Keratinocyte (primary cell): ENCODE measurements around the gene UQCRC1.

Experiments
- EZH2 ChIP-seq: IDR thresholded peaks from one replicate; pipeline ENCODE4 v1.6.1; 2012; ENCODE audit warnings: inconsistent platforms, mild to moderate bottlenecking, low read length, moderate library complexity
- TF ChIP-seq, protein P1 (sequence below), 3 experiments: IDR thresholded peaks in 1 of 3; conservative IDR thresholded peaks in 1 of 3; optimal IDR thresholded peaks in 1 of 3; 2 replicates in 2 of 3; 3 replicates in 1 of 3; pipeline versions ENCODE3 to v1.5.1; 2011; ENCODE audit warnings: low read length in 3 of 3, mild to moderate bottlenecking in 3 of 3, moderate library complexity in 2 of 3, control low read depth in 1 of 3, inconsistent platforms in 1 of 3; ENCODE audit not compliant: insufficient read depth in 2 of 3; ENCODE audit errors: extremely low read depth in 1 of 3

DNA sequence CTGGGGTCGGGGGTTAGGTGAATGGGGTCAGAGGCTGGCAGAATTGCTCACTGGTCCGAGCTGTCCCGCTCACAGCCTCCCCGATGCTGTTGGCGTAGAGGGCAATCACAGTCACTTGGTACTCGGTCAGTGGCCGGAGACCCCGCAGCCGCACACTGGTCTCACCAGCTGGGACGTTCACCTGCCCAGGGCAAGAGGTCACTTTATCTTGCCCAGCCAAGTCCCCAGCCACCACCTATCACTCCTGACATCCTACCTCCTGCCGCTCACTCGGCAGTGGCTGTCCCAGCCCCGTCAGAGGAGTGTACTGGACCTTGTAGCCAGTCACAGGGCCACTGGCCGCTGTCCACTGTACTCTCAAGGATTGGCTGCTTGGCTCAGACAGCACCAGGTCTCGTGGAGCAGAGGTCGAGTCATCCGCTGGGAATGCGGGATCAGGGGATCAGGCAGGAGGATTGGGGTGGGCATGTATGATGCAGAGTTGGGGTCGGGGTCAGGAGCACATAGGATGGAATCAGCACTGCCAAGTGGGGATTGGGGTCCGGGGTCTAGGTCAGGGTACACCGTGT is 16.8 kb downstream of the UQCRC1 start:
- TF ChIP-seq, protein P1, sequence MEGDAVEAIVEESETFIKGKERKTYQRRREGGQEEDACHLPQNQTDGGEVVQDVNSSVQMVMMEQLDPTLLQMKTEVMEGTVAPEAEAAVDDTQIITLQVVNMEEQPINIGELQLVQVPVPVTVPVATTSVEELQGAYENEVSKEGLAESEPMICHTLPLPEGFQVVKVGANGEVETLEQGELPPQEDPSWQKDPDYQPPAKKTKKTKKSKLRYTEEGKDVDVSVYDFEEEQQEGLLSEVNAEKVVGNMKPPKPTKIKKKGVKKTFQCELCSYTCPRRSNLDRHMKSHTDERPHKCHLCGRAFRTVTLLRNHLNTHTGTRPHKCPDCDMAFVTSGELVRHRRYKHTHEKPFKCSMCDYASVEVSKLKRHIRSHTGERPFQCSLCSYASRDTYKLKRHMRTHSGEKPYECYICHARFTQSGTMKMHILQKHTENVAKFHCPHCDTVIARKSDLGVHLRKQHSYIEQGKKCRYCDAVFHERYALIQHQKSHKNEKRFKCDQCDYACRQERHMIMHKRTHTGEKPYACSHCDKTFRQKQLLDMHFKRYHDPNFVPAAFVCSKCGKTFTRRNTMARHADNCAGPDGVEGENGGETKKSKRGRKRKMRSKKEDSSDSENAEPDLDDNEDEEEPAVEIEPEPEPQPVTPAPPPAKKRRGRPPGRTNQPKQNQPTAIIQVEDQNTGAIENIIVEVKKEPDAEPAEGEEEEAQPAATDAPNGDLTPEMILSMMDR (optimal IDR thresholded peaks at IDR 0.05 in 1 of 3, IDR thresholded peaks at IDR 0.05 in 1 of 3, conservative IDR thresholded peaks at IDR 0.05 in 1 of 3; ENCODE audit: extremely low read depth in 1 of 3, insufficient read depth in 2 of 3, low read length in 3 of 3) = no peak
- no peak for TF ChIP-seq EZH2
